ENCODE data around the gene PPP2R5C.

PPP2R5C gene

DNA sequence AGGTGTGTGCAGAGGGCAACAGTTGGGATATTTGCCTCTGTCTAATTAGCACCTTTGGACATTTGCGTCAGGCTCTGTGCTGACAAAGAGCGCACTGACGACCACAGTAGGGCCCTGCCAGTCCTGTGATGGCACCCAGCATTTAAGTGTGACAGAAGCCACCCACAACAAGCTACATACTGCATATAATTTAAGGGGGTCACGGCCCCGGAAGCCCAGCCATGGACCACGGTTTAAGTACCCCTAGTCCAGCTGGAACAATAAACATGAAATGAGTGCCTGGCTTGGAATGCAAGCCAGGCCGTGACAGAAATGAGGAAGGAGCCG, 186.0 kb downstream of the PPP2R5C start:
- Histone ChIP-seq H4K20me1 (ENCODE audit: insufficient read depth) (no peaks in the 10 kb centered on the region), H3K4me3 (IDR thresholded peaks at IDR 0.05; ENCODE audit: insufficient read depth, low read depth, low read length) (no peak overlapping the region), H3K36me3 (ENCODE audit: insufficient read depth) (no peaks in the 10 kb centered on the region), H3K4me1 (ENCODE audit: low read depth, poor library complexity, severe bottlenecking) (peaks cover 10% of the 10 kb centered on the region), H3K27me3 (ENCODE audit: insufficient read depth, low read depth) (peaks cover 2% of the 10 kb centered on the region; the same call in 1 of the 2 replicates), H3K9ac (peak overlapping the region; percentile 82), H3K4me2 (peak overlapping the region; percentile 52), H2AFZ (ENCODE audit: low read depth) (peak overlapping the region; percentile 77; the same call in 1 of the 2 replicates), H3K79me2 (ENCODE audit: insufficient read depth, low read depth) (peaks cover 9% of the 10 kb centered on the region; the same call in 1 of the 2 replicates), H3K27ac (peak overlapping the region; percentile 67)
- TF ChIP-seq, protein P1, sequence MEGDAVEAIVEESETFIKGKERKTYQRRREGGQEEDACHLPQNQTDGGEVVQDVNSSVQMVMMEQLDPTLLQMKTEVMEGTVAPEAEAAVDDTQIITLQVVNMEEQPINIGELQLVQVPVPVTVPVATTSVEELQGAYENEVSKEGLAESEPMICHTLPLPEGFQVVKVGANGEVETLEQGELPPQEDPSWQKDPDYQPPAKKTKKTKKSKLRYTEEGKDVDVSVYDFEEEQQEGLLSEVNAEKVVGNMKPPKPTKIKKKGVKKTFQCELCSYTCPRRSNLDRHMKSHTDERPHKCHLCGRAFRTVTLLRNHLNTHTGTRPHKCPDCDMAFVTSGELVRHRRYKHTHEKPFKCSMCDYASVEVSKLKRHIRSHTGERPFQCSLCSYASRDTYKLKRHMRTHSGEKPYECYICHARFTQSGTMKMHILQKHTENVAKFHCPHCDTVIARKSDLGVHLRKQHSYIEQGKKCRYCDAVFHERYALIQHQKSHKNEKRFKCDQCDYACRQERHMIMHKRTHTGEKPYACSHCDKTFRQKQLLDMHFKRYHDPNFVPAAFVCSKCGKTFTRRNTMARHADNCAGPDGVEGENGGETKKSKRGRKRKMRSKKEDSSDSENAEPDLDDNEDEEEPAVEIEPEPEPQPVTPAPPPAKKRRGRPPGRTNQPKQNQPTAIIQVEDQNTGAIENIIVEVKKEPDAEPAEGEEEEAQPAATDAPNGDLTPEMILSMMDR (conservative IDR thresholded peaks at IDR 0.05; ENCODE audit: low read depth, low read length): no peak

DNA sequence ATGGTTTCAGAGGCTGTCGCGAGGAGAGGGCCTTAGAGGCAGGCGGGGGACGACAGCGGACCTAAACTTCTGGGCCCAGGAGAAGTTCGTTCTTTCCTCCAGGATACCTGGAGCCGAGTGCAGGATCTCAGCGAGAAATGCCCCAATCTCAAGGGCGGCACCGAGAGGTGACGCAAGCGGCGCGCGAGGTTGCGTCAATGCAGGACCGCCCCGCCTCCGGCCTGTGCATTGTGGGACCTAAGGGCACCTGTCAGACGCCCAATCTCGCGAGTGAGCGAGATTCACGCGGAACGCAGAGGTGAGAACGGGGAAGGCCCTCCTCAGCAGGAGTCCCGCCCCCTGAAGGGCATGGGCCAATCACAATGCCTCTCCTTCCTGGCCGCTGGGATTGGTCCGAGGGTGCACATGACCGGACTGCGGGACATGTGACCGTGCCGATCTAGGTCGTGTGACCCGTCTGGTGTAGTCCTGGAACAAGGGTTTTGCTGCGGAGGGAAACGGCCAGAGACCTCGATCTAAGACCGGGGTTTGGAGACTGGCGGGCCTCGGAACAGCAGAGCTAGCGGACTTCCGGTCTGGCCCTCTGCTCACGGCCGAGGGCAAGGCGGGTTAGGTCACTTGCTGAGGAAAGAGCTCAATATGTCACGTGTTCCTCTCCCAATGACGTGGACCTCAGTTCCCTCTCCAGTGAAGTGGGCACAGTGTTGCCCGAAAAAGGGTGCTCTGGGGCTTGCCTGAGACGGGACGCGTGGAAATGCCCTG, 186.6 kb downstream of the PPP2R5C start:
- TF ChIP-seq, protein P1 (conservative IDR thresholded peaks at IDR 0.05; ENCODE audit: low read depth, low read length): no peak
- Histone ChIP-seq H3K4me3 (IDR thresholded peaks at IDR 0.05; ENCODE audit: insufficient read depth, low read depth, low read length) (no peak overlapping the region), H3K27ac (peak overlapping the region; percentile 69), H4K20me1 (ENCODE audit: insufficient read depth) (no peaks in the 10 kb centered on the region), H3K4me2 (peak overlapping the region; percentile 63), H3K27me3 (ENCODE audit: insufficient read depth, low read depth) (no peaks in the 10 kb centered on the region; the same call in 1 of the 2 replicates), H3K79me2 (ENCODE audit: insufficient read depth, low read depth) (peaks cover 9% of the 10 kb centered on the region; the same call in 1 of the 2 replicates), H2AFZ (ENCODE audit: low read depth) (peak overlapping the region; percentile 84), H3K9ac (peak overlapping the region; percentile 82), H3K36me3 (ENCODE audit: insufficient read depth) (no peaks in the 10 kb centered on the region), H3K4me1 (ENCODE audit: low read depth, poor library complexity, severe bottlenecking) (peaks cover 10% of the 10 kb centered on the region)

DNA sequence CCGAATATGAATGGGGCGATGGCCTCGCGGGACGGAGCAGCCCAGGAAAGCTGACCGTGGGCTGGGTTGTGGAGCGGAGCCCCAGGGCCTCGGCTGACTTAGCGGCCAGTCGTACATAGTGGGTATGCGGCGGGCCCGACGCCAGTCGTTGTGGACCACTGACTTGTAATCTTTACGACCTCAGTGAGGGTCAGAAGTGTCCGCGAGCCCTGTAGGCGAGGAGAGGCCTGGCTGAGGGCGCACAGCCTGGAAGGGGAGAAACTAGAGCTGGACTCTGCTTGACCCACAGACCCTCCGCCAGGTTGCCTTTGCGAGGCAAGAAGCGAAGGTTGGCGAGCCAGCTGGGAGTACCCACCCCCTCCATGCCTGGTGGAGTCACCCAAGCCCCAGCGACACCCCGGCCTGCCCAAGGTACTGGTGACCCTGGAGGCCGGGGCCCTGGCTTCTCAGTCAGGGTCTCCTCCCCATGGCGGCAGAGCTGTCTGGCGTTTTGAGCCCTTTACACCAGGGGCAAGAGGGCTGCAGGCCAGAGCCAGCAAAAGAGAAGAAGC, 187.2 kb downstream of the PPP2R5C start:
- peak overlapping the region; percentile 69 for H3K27ac ChIP-seq
- H3K79me2 ChIP-seq (ENCODE audit: insufficient read depth, low read depth): peaks cover 9% of the 10 kb centered on the region; the same call in 1 of the 2 replicates
- peaks cover 10% of the 10 kb centered on the region for H3K4me1 ChIP-seq (ENCODE audit: low read depth, poor library complexity, severe bottlenecking)
- H3K27me3 ChIP-seq (ENCODE audit: insufficient read depth, low read depth): no peaks in the 10 kb centered on the region; the same call in 1 of the 2 replicates
- peak overlapping the region; percentile 82 for H3K9ac ChIP-seq
- peak overlapping the region; percentile 63 for H3K4me2 ChIP-seq
- H3K4me3 ChIP-seq (IDR thresholded peaks at IDR 0.05; ENCODE audit: insufficient read depth, low read depth, low read length): no peak overlapping the region
- H3K36me3 ChIP-seq (ENCODE audit: insufficient read depth): no peaks in the 10 kb centered on the region
- H4K20me1 ChIP-seq (ENCODE audit: insufficient read depth): no peaks in the 10 kb centered on the region
- H2AFZ ChIP-seq (ENCODE audit: low read depth): peak overlapping the region; percentile 84
- TF ChIP-seq, protein P1 (conservative IDR thresholded peaks at IDR 0.05; ENCODE audit: low read depth, low read length): no peak

DNA sequence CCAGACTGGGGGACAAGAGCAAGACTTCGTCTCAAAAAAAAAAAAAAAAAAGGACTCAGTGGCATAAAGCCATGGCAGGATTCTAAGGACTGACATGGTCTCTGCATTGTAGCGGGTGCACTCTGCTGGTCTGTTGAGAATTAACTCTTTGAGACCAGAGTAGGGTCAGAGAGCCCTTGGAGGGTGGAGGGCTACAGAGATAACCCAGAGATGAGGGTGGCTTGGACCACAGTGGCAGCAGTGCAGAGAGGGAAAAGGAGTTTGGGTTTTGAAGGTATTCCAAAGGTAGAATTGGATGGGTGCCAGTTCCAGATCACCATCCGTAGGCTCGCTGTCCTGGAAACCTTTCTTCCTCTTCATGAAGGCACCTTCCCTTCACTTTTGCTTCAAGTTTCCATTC, 188.6 kb downstream of the PPP2R5C start:
- Histone ChIP-seq H3K4me1 (ENCODE audit: low read depth, poor library complexity, severe bottlenecking) (peaks cover 10% of the 10 kb centered on the region), H2AFZ (ENCODE audit: low read depth) (no peak overlapping the region), H3K4me3 (IDR thresholded peaks at IDR 0.05; ENCODE audit: insufficient read depth, low read depth, low read length) (no peak overlapping the region), H3K9ac (no peak overlapping the region), H4K20me1 (ENCODE audit: insufficient read depth) (no peaks in the 10 kb centered on the region), H3K27ac (no peak overlapping the region), H3K4me2 (no peak overlapping the region), H3K79me2 (ENCODE audit: insufficient read depth, low read depth) (peaks cover 9% of the 10 kb centered on the region; the same call in 1 of the 2 replicates), H3K27me3 (ENCODE audit: insufficient read depth, low read depth) (no peaks in the 10 kb centered on the region), H3K36me3 (ENCODE audit: insufficient read depth) (no peaks in the 10 kb centered on the region)
- TF ChIP-seq, protein P1 (conservative IDR thresholded peaks at IDR 0.05; ENCODE audit: low read depth, low read length): no peak
